GM23248 (cell line): ENCODE results near the gene CFAP61.

ENCODE experiments used
- EZH2 ChIP-seq: fragments of 200-600 bp; sonication (generic); IDR thresholded peaks from 2 replicates; pipeline ENCODE4 v1.6.1; 2018; ENCODE audit warnings: antibody characterized with exemption, mild to moderate bottlenecking; ENCODE audit not compliant: insufficient read depth, poor library complexity, severe bottlenecking
- EZH2phosphoT487 ChIP-seq: fragments of 200-600 bp; sonication (generic); IDR thresholded peaks from 2 replicates; pipeline ENCODE4 v1.6.1; 2018; ENCODE audit warnings: antibody characterized with exemption, moderate library complexity, mild to moderate bottlenecking, low read depth; ENCODE audit not compliant: insufficient read depth

DNA sequence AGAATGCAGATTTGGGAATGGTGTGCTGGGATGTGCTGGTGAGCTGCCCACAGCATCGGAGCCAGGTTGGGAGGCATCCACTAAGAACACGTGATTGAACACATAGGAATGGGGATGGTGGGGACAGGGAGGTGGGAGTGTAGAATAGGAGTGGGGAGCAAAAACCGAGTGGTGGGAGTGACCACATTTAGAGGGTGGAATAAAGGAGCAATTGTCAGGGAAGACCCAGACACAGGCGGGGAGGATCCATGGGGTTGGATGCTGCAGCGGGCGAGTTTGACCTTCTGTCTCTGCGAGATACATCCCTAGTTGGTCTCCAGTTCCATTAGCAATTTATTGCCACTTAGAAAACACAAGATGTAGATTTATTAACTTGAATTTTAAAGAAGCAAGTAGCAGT lies 30.5 kb upstream of the CFAP61 start:
- TF ChIP-seq EZH2 (no peak), EZH2phosphoT487 (no peak)
